ENCODE data around the gene BMPR1A.

BMPR1A gene

DNA sequence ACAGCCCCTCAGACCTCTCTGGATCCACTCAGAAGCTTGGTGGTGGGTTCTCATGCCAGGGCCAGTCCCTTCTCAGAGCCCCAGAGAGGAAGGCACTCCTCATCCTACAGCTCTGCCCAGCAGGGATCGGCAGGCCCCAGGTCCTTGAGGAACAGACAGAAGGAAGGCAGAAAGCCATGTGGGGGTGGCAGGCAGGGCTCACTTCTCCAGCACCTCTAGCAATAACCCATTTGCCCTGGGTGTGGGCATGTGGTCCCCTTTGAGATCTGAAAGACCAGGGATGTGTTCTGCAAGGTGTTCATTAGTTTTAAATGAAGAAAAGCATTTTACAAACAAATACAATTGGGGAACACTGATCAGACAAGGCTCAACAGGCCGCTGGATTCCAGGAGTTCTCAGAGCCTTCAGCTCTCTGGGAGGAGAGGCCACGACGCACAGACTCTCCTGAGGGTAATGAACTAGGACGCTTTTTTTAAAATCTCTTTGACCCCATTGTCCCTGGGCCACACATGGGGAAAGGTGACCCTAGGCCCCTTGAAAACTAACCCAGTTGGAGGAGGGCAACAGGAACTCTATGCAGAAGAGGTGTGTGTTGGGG, 47.5 kb upstream of the BMPR1A start:
- H3K27ac ChIP-seq (ENCODE audit: poor library complexity, severe bottlenecking), result no peak overlapping the region
- H3K27me3 ChIP-seq (ENCODE audit: insufficient read depth, poor library complexity, severe bottlenecking), result no peaks in the 10 kb centered on the region
- no peaks in the 10 kb centered on the region for H3K36me3 ChIP-seq (ENCODE audit: low read depth)
- no peaks in the 10 kb centered on the region for H3K4me1 ChIP-seq (ENCODE audit: insufficient read depth, poor library complexity, severe bottlenecking)
- no peak for TF ChIP-seq CTCF (IDR thresholded peaks at IDR 0.05; ENCODE audit: poor library complexity, severe bottlenecking)
- ATAC-seq (ENCODE audit: low read depth), result no peak
- peak; percentile 29 for DNase-seq (ENCODE audit: low spot score)
- H3K9me3 ChIP-seq (ENCODE audit: severe bottlenecking), result no peaks in the 10 kb centered on the region
- H3K4me3 ChIP-seq (ENCODE audit: severe bottlenecking), result no peak overlapping the region

DNA sequence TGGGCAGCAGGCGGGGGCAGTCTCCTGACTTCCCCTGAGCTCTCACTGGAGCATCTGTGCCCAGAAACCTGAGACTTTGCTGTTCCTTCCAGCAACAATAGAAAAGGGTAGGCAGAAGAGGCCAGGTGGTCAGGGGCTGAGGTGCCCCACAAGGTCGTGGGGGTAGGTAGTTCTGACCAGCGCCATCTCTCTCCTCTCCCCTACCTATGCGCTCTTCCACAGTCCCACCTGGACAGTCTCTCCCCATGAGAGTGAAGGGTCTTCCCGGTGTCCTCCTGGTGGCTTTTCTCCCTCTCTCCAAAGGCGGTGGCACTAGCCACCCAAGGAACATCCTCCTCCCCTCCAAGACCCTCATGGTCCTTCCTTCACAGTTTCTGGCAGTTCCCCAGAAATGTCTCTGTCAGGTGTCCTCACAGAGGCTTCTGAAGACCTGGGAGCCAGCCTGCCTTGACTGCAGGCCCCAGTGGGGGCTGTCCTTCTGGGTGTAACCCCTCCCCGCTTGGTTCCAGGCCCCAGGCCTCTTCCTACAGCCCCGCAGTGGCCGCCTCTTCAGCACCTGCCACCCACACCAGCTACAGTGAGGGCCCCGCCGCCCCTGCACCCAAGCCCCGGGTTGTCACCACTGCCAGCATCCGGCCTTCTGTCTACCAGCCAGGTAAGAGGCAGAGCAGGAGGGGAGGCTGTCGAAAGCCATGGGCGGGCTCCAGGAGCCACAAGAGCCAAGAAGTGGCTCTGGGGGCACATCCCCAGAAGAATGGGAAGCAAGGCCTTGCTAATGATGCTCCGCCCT, 46.8 kb upstream of the BMPR1A start:
- no peak for ATAC-seq (ENCODE audit: low read depth)
- no peak for DNase-seq (ENCODE audit: low spot score)
- H3K27me3 ChIP-seq (ENCODE audit: insufficient read depth, poor library complexity, severe bottlenecking), result no peaks in the 10 kb centered on the region

GRCh38 chr10:86710987-86711512, 45.4 kb upstream of the BMPR1A start:
- DNase-seq (ENCODE audit: low spot score) (no peak), ATAC-seq (ENCODE audit: low read depth) (peak; percentile 92)
- H3K27me3 ChIP-seq (ENCODE audit: insufficient read depth, poor library complexity, severe bottlenecking), result no peaks in the 10 kb centered on the region
- no peaks in the 10 kb centered on the region for H3K36me3 ChIP-seq (ENCODE audit: low read depth)
- no peaks in the 10 kb centered on the region for H3K4me1 ChIP-seq (ENCODE audit: insufficient read depth, poor library complexity, severe bottlenecking)
- peak overlapping the region; percentile 78 for H3K4me3 ChIP-seq (ENCODE audit: severe bottlenecking)
- peak overlapping the region; percentile 61 for H3K27ac ChIP-seq (ENCODE audit: poor library complexity, severe bottlenecking)
- peak; percentile 88 for TF ChIP-seq CTCF (IDR thresholded peaks at IDR 0.05; ENCODE audit: poor library complexity, severe bottlenecking)
- H3K9me3 ChIP-seq (ENCODE audit: severe bottlenecking), result no peaks in the 10 kb centered on the region

More for the DNA sequence above, 46.8 kb upstream of the BMPR1A start:
- no peak overlapping the region for H3K27ac ChIP-seq (ENCODE audit: poor library complexity, severe bottlenecking)
- H3K36me3 ChIP-seq (ENCODE audit: low read depth), result no peaks in the 10 kb centered on the region
- no peaks in the 10 kb centered on the region for H3K4me1 ChIP-seq (ENCODE audit: insufficient read depth, poor library complexity, severe bottlenecking)
- no peak overlapping the region for H3K4me3 ChIP-seq (ENCODE audit: severe bottlenecking)
- TF ChIP-seq CTCF (IDR thresholded peaks at IDR 0.05; ENCODE audit: poor library complexity, severe bottlenecking), result no peak
- H3K9me3 ChIP-seq (ENCODE audit: severe bottlenecking), result no peaks in the 10 kb centered on the region

- Histone ChIP-seq H3K27ac (ENCODE audit: poor library complexity, severe bottlenecking) (peak overlapping the region; percentile 61), H3K4me3 (ENCODE audit: severe bottlenecking) (peak overlapping the region; percentile 78), H3K36me3 (ENCODE audit: low read depth) (no peaks in the 10 kb centered on the region), H3K9me3 (ENCODE audit: severe bottlenecking) (no peaks in the 10 kb centered on the region), H3K4me1 (ENCODE audit: insufficient read depth, poor library complexity, severe bottlenecking) (no peaks in the 10 kb centered on the region), H3K27me3 (ENCODE audit: insufficient read depth, poor library complexity, severe bottlenecking) (no peaks in the 10 kb centered on the region)
- DNase-seq (ENCODE audit: low spot score), result no peak
- no peak for TF ChIP-seq CTCF (IDR thresholded peaks at IDR 0.05; ENCODE audit: poor library complexity, severe bottlenecking)
- peak; percentile 25 for ATAC-seq (ENCODE audit: low read depth)
These were observed 44.7 kb upstream of the BMPR1A start for GRCh38 chr10:86711513-86712316.

Measured in RWPE2 (cell line).